ENCODE results near the gene NUP98. TPM values are rescaled to one million over a fixed set of nuclear protein-coding genes. Genes with fewer than 3 reads are reported as not detected.
A peak's percentile ranks its signal among the peaks of the same experiment; 100 is the strongest.

NUP98 gene
- polyA plus RNA-seq, 1 of the 3 experiments (the other 2 are of a cell fraction) = 56.4 TPM

DNA sequence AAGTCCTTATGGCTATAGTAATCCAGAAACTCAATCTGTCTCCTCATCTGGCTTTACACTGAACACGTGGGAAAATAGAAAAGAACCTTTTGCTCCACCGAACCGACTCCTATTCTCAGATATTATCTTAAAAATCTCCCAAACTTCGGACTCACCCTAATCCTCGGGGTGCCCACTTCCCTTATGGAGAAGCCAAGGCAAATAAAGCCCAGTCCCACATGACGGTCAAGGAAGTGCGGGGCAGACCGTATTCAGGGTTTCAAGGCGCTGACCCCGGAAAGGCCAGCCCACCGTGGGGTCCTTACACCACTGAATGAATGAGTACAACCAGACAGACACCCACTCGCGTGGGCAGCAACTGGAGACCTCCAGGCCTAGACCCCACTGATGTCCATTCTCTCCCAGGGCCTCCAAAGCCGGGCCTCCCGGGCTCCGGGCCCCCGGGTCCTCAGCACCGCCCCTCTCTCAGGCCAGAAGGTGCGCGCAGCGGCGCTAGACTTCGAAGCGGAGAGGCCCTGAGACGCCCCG, 489 bp downstream of the NUP98 start:
- H3K27ac ChIP-seq (ENCODE audit: low read depth in 2 of 2, low read length in 1 of 2) = peak overlapping the region; percentile 70 to 88
- H3K9ac ChIP-seq = peak overlapping the region; percentile 95
- peaks cover 0 to 24% of the 10 kb centered on the region in 2 experiments for H3K36me3 ChIP-seq (replicated peaks in 1 of 2; ENCODE audit: control insufficient read depth in 1 of 2, insufficient read depth in 2 of 2, low read length in 1 of 2)
- H3K4me3 ChIP-seq (ENCODE audit: low read depth in 2 of 2, low read length in 1 of 2) = peak overlapping the region; percentile 73 to 81
- peaks cover 5% of the 10 kb centered on the region for H3F3A ChIP-seq (replicated peaks; ENCODE audit: insufficient read depth)
- H3K27me3 ChIP-seq (ENCODE audit: insufficient read depth) = no peaks in the 10 kb centered on the region
- no peaks in the 10 kb centered on the region for H3K9me2 ChIP-seq
- POLR2A ChIA-PET = no interaction called here
- CTCF ChIA-PET = interaction anchor here (1.0 to 1.3 kb wide), 2 partner anchors 10 to 12 kb away, joined by 4 to 5 read pairs; partner anchors contain the start of gene PGAP2
- peak overlapping the region; percentile 85 for H3K4me2 ChIP-seq
- DNase-seq = no peak
- H3K4me1 ChIP-seq (ENCODE audit: control insufficient read depth in 1 of 2, insufficient read depth in 2 of 2, low read depth in 1 of 2, low read length in 1 of 2) = peaks cover 0 to 5% of the 10 kb centered on the region in 2 experiments; a peak in 2 of 4 replicates
- H4K20me1 ChIP-seq (ENCODE audit: insufficient read depth) = peaks cover 36% of the 10 kb centered on the region
- TF ChIP-seq FOXJ3 (CRISPR knock-in tag; IDR thresholded peaks at IDR 0.05) (no peak), EP300 (IDR thresholded peaks at IDR 0.05; ENCODE audit: borderline replicate concordance in 1 of 2, low read depth in 1 of 2, low read length in 1 of 2) (no peak), SIN3A (IDR thresholded peaks at IDR 0.05; ENCODE audit: borderline replicate concordance, low read depth, low read length) (no peak), REST (IDR thresholded peaks at IDR 0.05; ENCODE audit: low read depth, low read length) (no peak), CTCF (IDR thresholded peaks at IDR 0.05) (peak; percentile 22; the same call in 1 of the 2 replicates), FOSL2 (IDR thresholded peaks at IDR 0.05; ENCODE audit: borderline replicate concordance, low read depth) (no peak), PBX3 (IDR thresholded peaks at IDR 0.05) (no peak), CHD2 (IDR thresholded peaks at IDR 0.05; ENCODE audit: low read length, partially characterized antibody) (no peak)
- H2AFZ ChIP-seq (ENCODE audit: low read depth) = peak overlapping the region; percentile 53
- H3K79me2 ChIP-seq (ENCODE audit: insufficient read depth) = peaks cover 63% of the 10 kb centered on the region
- under 1% methylated on average over 11 of the region's 26 CpGs for WGBS (ENCODE audit: low lambda C conversion rate)
- H3K9me3 ChIP-seq = no peaks in the 10 kb centered on the region

All from SK-N-SH (cell line).